ENCODE results near the gene TAS2R3. TPM values are rescaled to one million over a fixed set of nuclear protein-coding genes. Genes with fewer than 3 reads are reported as not detected.

TAS2R3 gene
- total RNA-seq, 1 experiment from 2014 or later: 3.1 TPM

DNA sequence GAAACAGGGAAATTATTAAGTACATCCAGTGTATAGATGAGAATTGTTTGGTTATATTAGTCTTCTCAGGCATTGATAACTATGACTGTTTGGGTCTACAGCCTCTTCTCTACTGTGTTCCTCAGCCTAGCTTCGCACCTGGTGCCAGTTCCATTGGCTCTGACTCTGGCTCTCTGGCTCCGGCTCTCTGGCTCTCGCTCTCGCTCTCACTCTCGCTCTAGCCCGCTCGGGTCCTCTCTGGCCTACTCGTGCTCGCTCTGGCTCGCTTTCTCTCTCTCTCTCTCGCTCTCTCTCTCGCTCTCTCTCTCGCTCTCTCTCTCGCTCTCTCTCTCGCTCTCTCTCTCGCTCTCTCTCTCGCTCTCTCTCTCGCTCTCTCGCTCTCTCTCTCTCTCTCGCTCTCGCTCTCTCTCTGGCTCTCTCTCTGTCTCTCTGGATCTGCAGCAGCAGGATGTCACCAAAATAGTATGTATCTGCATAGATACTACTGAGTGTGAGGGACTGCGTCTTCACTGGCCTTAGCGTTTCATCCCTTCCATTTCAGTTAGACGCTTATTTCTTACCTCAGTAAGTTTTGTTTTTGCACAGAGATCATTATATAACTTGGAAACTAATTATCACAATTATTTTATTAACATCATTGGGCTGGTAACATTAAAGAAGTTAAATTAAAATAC is 32.3 kb upstream of the TAS2R3 start:
- no peaks in the 10 kb centered on the region for H3K36me3 Mint-ChIP-seq (ENCODE audit: insufficient read depth, unreplicated experiment)
- DNase-seq (ENCODE audit: unreplicated experiment): no peak
- no peak overlapping the region for H3K4me3 Mint-ChIP-seq (ENCODE audit: unreplicated experiment)
- CTCF ChIA-PET: no interaction called here
- POLR2A ChIA-PET: no interaction called here
- intact Hi-C loops (cut with micrococcal nuclease): loop anchor here (10.0 kb wide), 1 partner anchor 717 kb away; the partner anchor contains the start of gene MRPS33
- no peaks in the 10 kb centered on the region for H3K27me3 Mint-ChIP-seq (ENCODE audit: insufficient read depth, unreplicated experiment)
- TF ChIP-seq, protein P1, sequence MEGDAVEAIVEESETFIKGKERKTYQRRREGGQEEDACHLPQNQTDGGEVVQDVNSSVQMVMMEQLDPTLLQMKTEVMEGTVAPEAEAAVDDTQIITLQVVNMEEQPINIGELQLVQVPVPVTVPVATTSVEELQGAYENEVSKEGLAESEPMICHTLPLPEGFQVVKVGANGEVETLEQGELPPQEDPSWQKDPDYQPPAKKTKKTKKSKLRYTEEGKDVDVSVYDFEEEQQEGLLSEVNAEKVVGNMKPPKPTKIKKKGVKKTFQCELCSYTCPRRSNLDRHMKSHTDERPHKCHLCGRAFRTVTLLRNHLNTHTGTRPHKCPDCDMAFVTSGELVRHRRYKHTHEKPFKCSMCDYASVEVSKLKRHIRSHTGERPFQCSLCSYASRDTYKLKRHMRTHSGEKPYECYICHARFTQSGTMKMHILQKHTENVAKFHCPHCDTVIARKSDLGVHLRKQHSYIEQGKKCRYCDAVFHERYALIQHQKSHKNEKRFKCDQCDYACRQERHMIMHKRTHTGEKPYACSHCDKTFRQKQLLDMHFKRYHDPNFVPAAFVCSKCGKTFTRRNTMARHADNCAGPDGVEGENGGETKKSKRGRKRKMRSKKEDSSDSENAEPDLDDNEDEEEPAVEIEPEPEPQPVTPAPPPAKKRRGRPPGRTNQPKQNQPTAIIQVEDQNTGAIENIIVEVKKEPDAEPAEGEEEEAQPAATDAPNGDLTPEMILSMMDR (IDR thresholded peaks at IDR 0.05; ENCODE audit: unreplicated experiment): no peak
- H3K4me1 Mint-ChIP-seq (ENCODE audit: insufficient read depth, unreplicated experiment): no peaks in the 10 kb centered on the region
- BruUV-seq (replicated peaks): no TSS peak
- no peak overlapping the region for H3K27ac Mint-ChIP-seq (ENCODE audit: low read depth, unreplicated experiment)
- no peaks in the 10 kb centered on the region for H3K9me3 Mint-ChIP-seq (ENCODE audit: unreplicated experiment)

- ChIA-PET POLR2A (interaction anchor here (0.6 to 2.7 kb wide), 16 partner anchors 11 to 723 kb away, joined by 3 to 23 read pairs (median 4); partner anchors contain the start of genes DENND11, MRPS33 and WEE2), CTCF (interaction anchor here (0.6 to 3.0 kb wide), 21 partner anchors 9 to 186 kb away, joined by 3 to 37 read pairs (median 4); partner anchors contain the start of genes AGK, DENND11, TAS2R5 and WEE2)
- peak overlapping the region; percentile 97 for H3K4me3 Mint-ChIP-seq (ENCODE audit: unreplicated experiment)
- intact Hi-C loops (cut with micrococcal nuclease): loop anchor here (5.0 to 10.0 kb wide), 3 partner anchors 35 to 722 kb away; partner anchors contain the start of genes AGK, DENND11 and MRPS33
- DNase-seq (ENCODE audit: unreplicated experiment): peak; percentile 49
- no peaks in the 10 kb centered on the region for H3K9me3 Mint-ChIP-seq (ENCODE audit: unreplicated experiment)
- no TSS peak for BruUV-seq (replicated peaks)
- peak overlapping the region; percentile 98 for H3K27ac Mint-ChIP-seq (ENCODE audit: low read depth, unreplicated experiment)
- TF ChIP-seq, protein P1 (IDR thresholded peaks at IDR 0.05; ENCODE audit: unreplicated experiment): no peak
- H3K27me3 Mint-ChIP-seq (ENCODE audit: insufficient read depth, unreplicated experiment): no peaks in the 10 kb centered on the region
- peaks cover 16% of the 10 kb centered on the region for H3K4me1 Mint-ChIP-seq (ENCODE audit: insufficient read depth, unreplicated experiment)
- peaks cover 15% of the 10 kb centered on the region for H3K36me3 Mint-ChIP-seq (ENCODE audit: insufficient read depth, unreplicated experiment)
Measured at GRCh38 chr7:141737118-141737835, 26.6 kb upstream of the TAS2R3 start.

DNA sequence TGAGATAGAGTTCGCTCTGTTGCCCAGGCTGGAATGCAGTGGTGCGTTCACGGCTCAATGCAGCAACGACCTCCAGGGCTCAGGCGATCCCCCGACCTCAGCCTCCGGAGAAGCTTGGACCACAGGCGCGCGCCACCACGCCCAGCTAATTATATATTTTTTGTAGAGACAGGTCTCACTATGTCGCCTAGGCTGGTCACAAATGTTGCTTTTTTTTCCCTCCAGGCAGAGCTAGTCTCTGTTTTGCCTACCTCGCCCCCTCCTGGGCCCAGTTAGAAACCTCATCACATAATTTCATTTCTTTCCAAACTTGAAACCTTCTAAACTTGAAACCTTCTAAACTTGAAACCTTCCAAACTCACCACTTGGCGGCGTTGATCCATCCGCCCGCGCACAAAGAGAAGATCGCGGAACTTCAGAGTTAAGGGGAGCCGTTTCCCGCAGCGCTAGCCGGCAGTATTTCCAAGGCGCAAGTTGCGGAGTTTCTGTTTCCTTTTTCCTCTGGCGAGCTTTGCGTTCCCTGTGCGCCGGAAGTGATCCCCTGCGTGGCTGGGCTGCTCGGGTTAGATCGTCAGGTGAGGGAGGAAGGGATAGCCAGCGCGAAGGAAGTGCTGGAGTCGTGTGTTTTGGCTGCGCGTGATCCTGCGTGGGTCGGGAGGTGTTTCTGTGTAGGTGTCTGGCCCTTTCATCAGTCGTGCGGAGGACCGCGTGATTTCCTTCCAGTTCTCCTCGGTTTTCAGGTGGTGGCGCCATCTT is 25.9 kb upstream of the TAS2R3 start, which contains the start of gene SSBP1:
Gene SSBP1 (plus strand): TSS at position 523 of the 756 bp plus-strand sequence. CDS start 809 bp downstream, outside the sequence.
- peaks cover 16% of the 10 kb centered on the region for H3K4me1 Mint-ChIP-seq (ENCODE audit: insufficient read depth, unreplicated experiment)
- no peaks in the 10 kb centered on the region for H3K27me3 Mint-ChIP-seq (ENCODE audit: insufficient read depth, unreplicated experiment)
- ChIA-PET CTCF (interaction anchor here (0.6 to 3.3 kb wide), 24 partner anchors 8 to 898 kb away, joined by 3 to 37 read pairs (median 4); partner anchors contain the start of genes AGK, DENND11, TAS2R5 and WEE2), POLR2A (interaction anchor here (0.7 to 2.7 kb wide), 25 partner anchors 9 to 1221 kb away, joined by 3 to 23 read pairs (median 4); partner anchors contain the start of genes DENND11, MRPS33, TAS2R3 and WEE2)
- no TSS peak for BruUV-seq (replicated peaks)
- TF ChIP-seq, protein P1 (IDR thresholded peaks at IDR 0.05; ENCODE audit: unreplicated experiment): peak; percentile 53
- peak; percentile 97 for DNase-seq (ENCODE audit: unreplicated experiment)
- intact Hi-C loops (cut with micrococcal nuclease): loop anchor here (1.0 to 10.0 kb wide), 5 partner anchors 14 to 723 kb away; partner anchors contain the start of genes AGK, DENND11 and MRPS33
- peak within 1 kb of the TSS; percentile 97 for H3K4me3 Mint-ChIP-seq (ENCODE audit: unreplicated experiment)
- no peaks in the 10 kb centered on the region for H3K9me3 Mint-ChIP-seq (ENCODE audit: unreplicated experiment)
- H3K27ac Mint-ChIP-seq (ENCODE audit: low read depth, unreplicated experiment): peak within 1 kb of the TSS; percentile 98
- H3K36me3 Mint-ChIP-seq (ENCODE audit: insufficient read depth, unreplicated experiment): peaks cover 22% of the 10 kb centered on the region
